ENCODE data around the gene ZBTB8OS.
"Not testable (repeated sequence)": the region's sequence is repeated elsewhere in the genome, so short reads cannot be mapped to it uniquely, and the experiment has no call there.

DNA sequence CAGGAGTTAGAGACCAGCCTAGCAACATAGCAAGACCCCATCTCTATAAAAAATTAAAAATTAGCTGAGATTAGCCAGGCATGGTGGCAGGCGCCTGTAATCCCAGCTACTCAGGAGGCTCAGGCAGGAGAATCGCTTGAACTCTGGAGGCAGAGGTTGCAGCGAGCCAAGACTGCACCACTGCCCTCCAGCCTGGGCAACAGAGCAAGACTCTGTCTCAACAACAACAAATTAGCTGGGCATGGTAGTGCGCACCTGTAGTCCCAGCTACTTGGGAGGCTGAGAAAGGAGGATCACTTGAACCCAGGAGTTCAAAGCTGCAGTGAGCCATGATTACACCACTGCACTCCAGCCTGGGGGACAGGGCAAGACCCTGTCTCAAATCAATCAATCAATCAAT is 20.2 kb downstream of the ZBTB8OS start:
- TF ChIP-seq, protein P1, sequence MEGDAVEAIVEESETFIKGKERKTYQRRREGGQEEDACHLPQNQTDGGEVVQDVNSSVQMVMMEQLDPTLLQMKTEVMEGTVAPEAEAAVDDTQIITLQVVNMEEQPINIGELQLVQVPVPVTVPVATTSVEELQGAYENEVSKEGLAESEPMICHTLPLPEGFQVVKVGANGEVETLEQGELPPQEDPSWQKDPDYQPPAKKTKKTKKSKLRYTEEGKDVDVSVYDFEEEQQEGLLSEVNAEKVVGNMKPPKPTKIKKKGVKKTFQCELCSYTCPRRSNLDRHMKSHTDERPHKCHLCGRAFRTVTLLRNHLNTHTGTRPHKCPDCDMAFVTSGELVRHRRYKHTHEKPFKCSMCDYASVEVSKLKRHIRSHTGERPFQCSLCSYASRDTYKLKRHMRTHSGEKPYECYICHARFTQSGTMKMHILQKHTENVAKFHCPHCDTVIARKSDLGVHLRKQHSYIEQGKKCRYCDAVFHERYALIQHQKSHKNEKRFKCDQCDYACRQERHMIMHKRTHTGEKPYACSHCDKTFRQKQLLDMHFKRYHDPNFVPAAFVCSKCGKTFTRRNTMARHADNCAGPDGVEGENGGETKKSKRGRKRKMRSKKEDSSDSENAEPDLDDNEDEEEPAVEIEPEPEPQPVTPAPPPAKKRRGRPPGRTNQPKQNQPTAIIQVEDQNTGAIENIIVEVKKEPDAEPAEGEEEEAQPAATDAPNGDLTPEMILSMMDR (tag by site-specific recombination; IDR thresholded peaks at IDR 0.05): not testable (repeated sequence)
- TF ChIP-seq ZNF24 (tag by site-specific recombination; IDR thresholded peaks at IDR 0.05); ZNF138 (tag by site-specific recombination; IDR thresholded peaks at IDR 0.05; ENCODE audit: borderline replicate concordance); ZNF701 (tag by site-specific recombination; IDR thresholded peaks at IDR 0.05); ZNF670 (tag by site-specific recombination; IDR thresholded peaks at IDR 0.05; ENCODE audit: low read depth); ZNF830 (tag by site-specific recombination; IDR thresholded peaks at IDR 0.05; ENCODE audit: low read depth); ZSCAN30 (tag by site-specific recombination; IDR thresholded peaks at IDR 0.05); ZNF223 (tag by site-specific recombination; IDR thresholded peaks at IDR 0.05); SETDB1 (IDR thresholded peaks at IDR 0.05; ENCODE audit: insufficient read length, low read length); ZBTB7A (tag by site-specific recombination; IDR thresholded peaks at IDR 0.05; ENCODE audit: low read depth): not testable (repeated sequence)
- TF ChIP-seq, protein P2, sequence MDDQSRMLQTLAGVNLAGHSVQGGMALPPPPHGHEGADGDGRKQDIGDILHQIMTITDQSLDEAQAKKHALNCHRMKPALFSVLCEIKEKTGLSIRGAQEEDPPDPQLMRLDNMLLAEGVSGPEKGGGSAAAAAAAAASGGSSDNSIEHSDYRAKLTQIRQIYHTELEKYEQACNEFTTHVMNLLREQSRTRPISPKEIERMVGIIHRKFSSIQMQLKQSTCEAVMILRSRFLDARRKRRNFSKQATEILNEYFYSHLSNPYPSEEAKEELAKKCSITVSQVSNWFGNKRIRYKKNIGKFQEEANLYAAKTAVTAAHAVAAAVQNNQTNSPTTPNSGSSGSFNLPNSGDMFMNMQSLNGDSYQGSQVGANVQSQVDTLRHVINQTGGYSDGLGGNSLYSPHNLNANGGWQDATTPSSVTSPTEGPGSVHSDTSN (CRISPR knock-in tag; IDR thresholded peaks at IDR 0.05): not testable (repeated sequence)
- TF ChIP-seq, protein P3, sequence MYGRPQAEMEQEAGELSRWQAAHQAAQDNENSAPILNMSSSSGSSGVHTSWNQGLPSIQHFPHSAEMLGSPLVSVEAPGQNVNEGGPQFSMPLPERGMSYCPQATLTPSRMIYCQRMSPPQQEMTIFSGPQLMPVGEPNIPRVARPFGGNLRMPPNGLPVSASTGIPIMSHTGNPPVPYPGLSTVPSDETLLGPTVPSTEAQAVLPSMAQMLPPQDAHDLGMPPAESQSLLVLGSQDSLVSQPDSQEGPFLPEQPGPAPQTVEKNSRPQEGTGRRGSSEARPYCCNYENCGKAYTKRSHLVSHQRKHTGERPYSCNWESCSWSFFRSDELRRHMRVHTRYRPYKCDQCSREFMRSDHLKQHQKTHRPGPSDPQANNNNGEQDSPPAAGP (tag by site-specific recombination; IDR thresholded peaks at IDR 0.05): not testable (repeated sequence)
